Measurements from ENCODE around the gene RAP1A. TPM values are rescaled to one million over a fixed set of nuclear protein-coding genes. Genes with fewer than 3 reads are reported as not detected.

RAP1A gene
- total RNA-seq, 2 donors from 2014 or later: 28.5 to 35.0 TPM

DNA sequence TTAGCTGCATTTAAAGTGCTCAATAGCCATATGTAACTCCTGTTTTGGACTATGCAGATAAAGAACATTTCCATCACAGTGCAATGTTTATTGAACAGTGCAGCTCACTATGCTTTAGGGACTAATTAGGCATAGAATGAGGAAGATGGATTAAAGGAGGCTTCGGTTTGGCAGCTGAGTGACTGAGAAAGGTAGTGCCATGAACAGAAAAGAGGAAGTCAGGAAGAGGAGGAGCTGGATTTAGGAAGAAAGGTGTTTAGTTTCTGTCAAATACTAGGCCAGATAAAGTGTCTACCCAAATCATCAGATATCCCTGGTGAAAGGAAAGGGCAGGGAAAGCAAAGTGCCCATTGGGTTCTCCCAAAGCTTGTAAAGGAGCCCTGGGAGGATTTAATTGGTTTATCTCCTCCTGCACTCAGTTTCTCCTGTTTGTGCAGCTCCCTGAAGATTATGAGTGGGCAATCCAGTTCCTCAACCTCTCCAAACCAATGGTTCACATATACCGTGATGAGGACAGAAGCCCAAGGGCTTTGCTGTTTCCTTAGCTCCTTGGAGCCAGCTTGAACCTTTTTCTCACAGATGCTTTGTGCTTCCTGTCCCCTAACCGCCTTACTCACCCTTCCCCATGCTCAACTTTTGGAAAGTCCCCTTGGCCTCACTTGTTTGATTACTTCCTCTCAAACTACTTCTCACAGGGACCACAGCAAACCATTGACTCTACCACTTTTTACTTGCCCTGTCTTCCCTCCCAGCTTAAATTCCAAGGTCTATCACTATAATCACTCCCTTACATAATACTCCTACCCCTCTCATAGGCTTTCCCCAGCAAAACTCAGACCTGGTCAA, 3.5 kb upstream of the RAP1A start:
- peaks cover 17% of the 10 kb centered on the region for H3K4me1 Mint-ChIP-seq
- H3K27me3 ChIP-seq (ENCODE audit: control insufficient read depth, insufficient read depth, low read length, poor library complexity, severe bottlenecking): peaks cover 50% of the 10 kb centered on the region
- DNase-seq: no peak
- no peak overlapping the region for H3K9ac ChIP-seq (ENCODE audit: extremely low read depth, low read length, poor library complexity, severe bottlenecking)
- H3K36me3 Mint-ChIP-seq (ENCODE audit: low read depth): no peaks in the 10 kb centered on the region
- no peak overlapping the region for H3K4me3 Mint-ChIP-seq
- peaks cover 62% of the 10 kb centered on the region for H3K27me3 Mint-ChIP-seq (ENCODE audit: insufficient read depth)
- WGBS, 2 experiments (ENCODE audit: insufficient coverage in 1 of 2, insufficient read length in 1 of 2): 87 to 97% methylated on average over 3 of the region's 3 CpGs
- no peak overlapping the region for H3K27ac Mint-ChIP-seq
- no peaks in the 10 kb centered on the region for H3K4me1 ChIP-seq (ENCODE audit: control insufficient read depth, insufficient read depth, low read length)
- no peaks in the 10 kb centered on the region for H3K36me3 ChIP-seq (ENCODE audit: control insufficient read depth, insufficient read depth, low read length)
- H3K4me3 ChIP-seq (ENCODE audit: low read length): no peak overlapping the region
- H3K9me3 Mint-ChIP-seq: no peaks in the 10 kb centered on the region
- no peaks in the 10 kb centered on the region for H3K9me3 ChIP-seq (ENCODE audit: control insufficient read depth, low read length)
- TF ChIP-seq, protein P1, sequence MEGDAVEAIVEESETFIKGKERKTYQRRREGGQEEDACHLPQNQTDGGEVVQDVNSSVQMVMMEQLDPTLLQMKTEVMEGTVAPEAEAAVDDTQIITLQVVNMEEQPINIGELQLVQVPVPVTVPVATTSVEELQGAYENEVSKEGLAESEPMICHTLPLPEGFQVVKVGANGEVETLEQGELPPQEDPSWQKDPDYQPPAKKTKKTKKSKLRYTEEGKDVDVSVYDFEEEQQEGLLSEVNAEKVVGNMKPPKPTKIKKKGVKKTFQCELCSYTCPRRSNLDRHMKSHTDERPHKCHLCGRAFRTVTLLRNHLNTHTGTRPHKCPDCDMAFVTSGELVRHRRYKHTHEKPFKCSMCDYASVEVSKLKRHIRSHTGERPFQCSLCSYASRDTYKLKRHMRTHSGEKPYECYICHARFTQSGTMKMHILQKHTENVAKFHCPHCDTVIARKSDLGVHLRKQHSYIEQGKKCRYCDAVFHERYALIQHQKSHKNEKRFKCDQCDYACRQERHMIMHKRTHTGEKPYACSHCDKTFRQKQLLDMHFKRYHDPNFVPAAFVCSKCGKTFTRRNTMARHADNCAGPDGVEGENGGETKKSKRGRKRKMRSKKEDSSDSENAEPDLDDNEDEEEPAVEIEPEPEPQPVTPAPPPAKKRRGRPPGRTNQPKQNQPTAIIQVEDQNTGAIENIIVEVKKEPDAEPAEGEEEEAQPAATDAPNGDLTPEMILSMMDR (conservative IDR thresholded peaks at IDR 0.05): no peak
- H3K27ac ChIP-seq (ENCODE audit: low read depth, low read length): no peak overlapping the region

DNA sequence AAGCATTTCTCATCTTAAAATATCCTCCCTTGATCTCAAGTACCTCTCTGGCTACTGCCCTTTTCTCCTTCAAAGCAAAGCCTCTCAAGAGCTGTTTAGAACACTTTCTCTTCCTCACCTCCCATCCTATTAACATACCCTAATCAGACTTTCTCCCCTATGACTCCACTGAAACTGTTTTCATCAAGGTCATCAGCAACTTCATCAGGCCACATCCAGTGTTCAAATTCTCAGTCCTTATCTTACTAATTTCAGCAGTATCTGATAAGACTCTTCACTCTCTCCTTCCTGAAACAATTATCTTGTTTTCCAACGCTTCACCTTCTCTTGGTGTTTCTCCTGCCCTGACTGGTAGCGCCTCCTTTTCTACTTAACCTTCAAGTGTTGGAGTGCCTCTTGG, 1.5 kb upstream of the RAP1A start:
- Mint-ChIP-seq H3K27ac (no peak overlapping the region), H3K4me3 (no peak overlapping the region), H3K27me3 (ENCODE audit: insufficient read depth) (peaks cover 50% of the 10 kb centered on the region), H3K36me3 (ENCODE audit: low read depth) (no peaks in the 10 kb centered on the region), H3K4me1 (peaks cover 26% of the 10 kb centered on the region), H3K9me3 (no peaks in the 10 kb centered on the region)
- H3K4me3 ChIP-seq (ENCODE audit: low read length): no peak overlapping the region
- no peak for DNase-seq
- TF ChIP-seq, protein P1 (conservative IDR thresholded peaks at IDR 0.05): no peak
- H3K9me3 ChIP-seq (ENCODE audit: control insufficient read depth, low read length): no peaks in the 10 kb centered on the region
- no peaks in the 10 kb centered on the region for H3K36me3 ChIP-seq (ENCODE audit: control insufficient read depth, insufficient read depth, low read length)
- H3K9ac ChIP-seq (ENCODE audit: extremely low read depth, low read length, poor library complexity, severe bottlenecking): no peak overlapping the region
- WGBS, 2 experiments (ENCODE audit: insufficient coverage in 1 of 2, insufficient read length in 1 of 2): 62 to 63% methylated on average over 2 of the region's 2 CpGs
- H3K4me1 ChIP-seq (ENCODE audit: control insufficient read depth, insufficient read depth, low read length): peaks cover 3% of the 10 kb centered on the region
- H3K27me3 ChIP-seq (ENCODE audit: control insufficient read depth, insufficient read depth, low read length, poor library complexity, severe bottlenecking): peaks cover 40% of the 10 kb centered on the region
- no peak overlapping the region for H3K27ac ChIP-seq (ENCODE audit: low read depth, low read length)

DNA sequence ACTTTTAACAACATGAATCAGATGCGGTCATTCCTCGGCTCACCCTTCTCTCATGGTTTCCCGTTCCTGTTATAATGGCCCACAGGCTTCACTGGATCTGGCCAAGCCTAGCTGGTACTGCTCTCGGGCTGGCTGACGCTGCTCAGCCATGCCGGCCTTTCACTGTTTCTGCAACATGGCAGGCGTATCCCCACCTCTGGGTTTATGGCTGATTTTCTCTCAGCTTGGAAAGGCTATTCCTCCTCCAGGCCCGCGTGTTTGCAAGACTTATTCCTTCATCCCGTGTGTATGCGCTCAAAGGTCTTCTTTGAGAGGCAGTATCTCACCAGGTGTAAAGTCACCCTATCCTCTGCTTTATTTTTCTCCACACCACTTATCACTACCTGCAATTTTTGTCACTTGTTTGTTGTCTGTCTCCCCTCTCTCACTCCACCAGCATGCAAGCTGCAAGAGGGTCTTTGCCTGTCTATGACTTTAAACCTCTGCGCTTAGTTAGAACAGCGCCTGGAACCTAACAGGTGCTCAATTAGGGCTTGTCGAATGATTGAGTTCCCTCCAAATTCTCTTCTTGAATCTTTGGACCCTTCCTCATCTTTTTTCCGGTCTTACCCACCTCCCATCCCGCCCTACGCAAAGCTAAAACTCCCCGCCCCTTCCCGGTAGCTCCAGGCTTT, 491 bp upstream of the RAP1A start:
- H3K4me1 ChIP-seq (ENCODE audit: control insufficient read depth, insufficient read depth, low read length): peaks cover 3% of the 10 kb centered on the region
- Mint-ChIP-seq H3K9me3 (no peaks in the 10 kb centered on the region), H3K27ac (no peak overlapping the region), H3K36me3 (ENCODE audit: low read depth) (peaks cover 2% of the 10 kb centered on the region), H3K27me3 (ENCODE audit: insufficient read depth) (peaks cover 41% of the 10 kb centered on the region), H3K4me1 (peaks cover 26% of the 10 kb centered on the region), H3K4me3 (peak overlapping the region; percentile 72)
- H3K9me3 ChIP-seq (ENCODE audit: control insufficient read depth, low read length): no peaks in the 10 kb centered on the region
- TF ChIP-seq, protein P1 (conservative IDR thresholded peaks at IDR 0.05): no peak
- WGBS, 2 experiments (ENCODE audit: insufficient coverage in 1 of 2, insufficient read length in 1 of 2): 60 to 64% methylated on average over 18 to 19 of the region's 19 CpGs
- H3K9ac ChIP-seq (ENCODE audit: extremely low read depth, low read length, poor library complexity, severe bottlenecking): no peak overlapping the region
- no peak overlapping the region for H3K27ac ChIP-seq (ENCODE audit: low read depth, low read length)
- no peaks in the 10 kb centered on the region for H3K36me3 ChIP-seq (ENCODE audit: control insufficient read depth, insufficient read depth, low read length)
- H3K4me3 ChIP-seq (ENCODE audit: low read length): peak overlapping the region; percentile 77
- DNase-seq: peak; percentile 56
- H3K27me3 ChIP-seq (ENCODE audit: control insufficient read depth, insufficient read depth, low read length, poor library complexity, severe bottlenecking): peaks cover 32% of the 10 kb centered on the region
